Middle frontal gyrus (tissue), 1 donor: Measurements from ENCODE around the gene SERINC2.
"Not testable (repeated sequence)": the region's sequence is repeated elsewhere in the genome, so short reads cannot be mapped to it uniquely, and the experiment has no call there.

Source experiments
- DNase-seq: peaks from one replicate; pipeline ENCODE4 v3.0.0-alpha.2; 2015; ENCODE audit warnings: low spot score; ENCODE audit errors: extremely low spot score

Gene SERINC2

DNA sequence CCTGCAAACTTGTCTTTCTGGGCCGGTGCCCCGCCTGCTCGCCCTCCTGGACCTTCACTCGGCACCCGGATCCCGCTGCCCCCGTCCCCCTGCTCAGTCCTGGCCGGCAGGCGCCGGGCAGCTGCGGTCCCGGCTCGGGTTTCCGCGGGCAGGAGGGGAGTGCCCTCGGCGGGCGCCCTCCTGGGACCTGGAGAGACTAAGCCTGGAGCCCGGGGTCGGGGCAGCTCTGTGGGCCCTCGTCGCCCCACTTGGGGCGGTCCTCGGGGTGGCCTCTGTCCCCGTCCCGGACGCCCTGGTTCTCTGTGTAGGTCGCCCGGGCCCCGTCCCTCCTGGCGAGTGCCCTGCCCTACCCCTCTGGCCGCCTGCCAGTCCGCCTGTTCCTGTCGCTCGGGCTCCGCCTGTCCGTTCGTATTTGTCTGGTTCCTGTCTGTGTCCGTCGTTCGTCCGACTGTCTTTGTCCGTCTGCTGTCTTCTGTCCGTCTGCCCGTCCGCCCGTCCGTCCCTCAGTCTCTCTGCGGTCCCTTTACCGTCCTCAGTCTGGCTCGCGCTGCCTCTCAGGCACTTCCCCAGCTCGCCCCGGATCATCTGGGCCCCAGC lies 490 bp downstream of the SERINC2 start:
- DNase-seq = no peak

DNA sequence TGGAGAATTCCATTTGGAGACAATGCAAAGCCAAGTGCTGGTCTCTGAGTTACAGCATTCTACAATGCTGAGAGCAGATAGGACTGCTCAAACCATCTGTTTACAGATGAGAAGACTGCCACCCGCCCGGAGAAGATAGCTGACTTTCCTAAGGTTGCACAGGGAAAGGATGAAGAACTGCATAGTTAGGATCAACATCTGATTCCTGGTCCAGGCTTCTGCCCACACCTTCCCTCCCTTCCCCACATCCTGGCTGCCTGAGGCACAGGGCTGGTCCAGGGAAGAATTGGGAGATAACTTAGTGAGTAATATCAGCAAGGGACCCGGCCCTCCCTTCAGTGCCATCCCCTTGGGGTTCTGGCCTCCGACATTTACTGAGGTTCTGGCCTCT lies 2.0 kb downstream of the SERINC2 start:
- DNase-seq = no peak

DNA sequence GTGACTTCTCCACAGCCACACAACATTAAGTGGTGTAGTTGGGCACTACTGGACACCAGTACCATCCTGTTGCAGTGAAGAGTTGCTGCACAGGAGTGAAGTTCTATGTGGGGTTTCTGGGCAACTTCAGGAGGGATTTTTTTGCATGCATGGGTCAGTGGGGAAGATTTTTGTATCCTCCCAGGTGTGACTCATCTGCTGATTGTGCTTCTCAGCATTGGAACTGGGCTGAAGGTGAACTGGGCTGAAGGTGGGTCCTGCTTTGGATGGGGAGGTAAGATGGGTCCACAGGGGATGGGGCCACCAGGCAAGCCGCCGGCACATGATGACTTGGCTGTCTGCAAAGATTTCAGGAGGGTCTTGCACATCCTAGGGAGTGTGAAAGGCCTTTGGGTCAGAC lies 2.6 kb downstream of the SERINC2 start:
- DNase-seq = no peak

DNA sequence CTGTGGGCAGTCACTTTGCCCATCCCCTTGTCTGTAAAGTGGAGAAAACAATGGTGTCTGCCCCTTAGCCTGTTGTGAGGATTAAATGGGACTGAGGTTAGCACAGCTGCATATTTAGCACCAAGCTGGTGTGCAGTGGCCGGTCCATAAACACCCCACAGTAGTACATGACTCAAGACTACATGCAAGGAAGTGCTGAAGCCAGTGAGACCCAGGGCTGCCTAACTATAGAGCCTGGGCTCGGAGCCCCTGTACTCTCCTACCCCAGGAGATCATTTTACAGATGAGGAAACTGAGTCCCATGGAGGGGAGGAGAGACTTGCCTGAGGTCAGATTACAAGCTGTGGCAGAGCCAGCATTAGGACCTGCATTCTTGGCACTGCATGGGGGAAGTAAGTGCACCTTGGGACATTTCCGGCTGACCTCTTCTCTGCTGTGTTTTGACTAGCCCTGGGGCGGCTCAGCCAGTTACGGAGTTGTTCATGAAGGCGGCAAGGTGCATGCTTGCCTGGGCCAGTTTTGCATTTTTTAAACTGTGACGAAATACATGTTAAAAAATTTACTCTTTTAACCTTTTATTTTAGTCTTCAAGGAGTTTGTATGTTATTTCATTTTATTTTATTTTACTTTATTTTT lies 3.2 kb downstream of the SERINC2 start:
- no peak for DNase-seq

DNA sequence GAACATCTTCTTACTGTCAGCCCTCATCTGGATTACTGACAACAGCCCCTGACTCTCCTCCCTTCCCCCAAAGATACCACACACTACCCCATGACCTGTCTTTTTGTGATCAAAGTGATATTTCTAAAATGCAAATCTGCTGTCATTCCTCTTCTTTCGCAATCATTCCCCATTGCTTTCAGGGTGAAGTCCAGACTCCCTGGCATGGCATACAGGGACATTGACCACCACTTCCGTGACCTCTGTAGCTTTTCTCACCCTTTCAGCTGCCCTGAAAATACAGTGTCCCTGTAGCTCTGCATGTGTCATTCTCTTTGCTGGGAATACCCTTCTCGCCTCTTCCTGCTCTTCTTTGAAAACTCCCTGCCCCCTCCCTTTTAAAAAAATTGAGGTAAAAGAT lies 4.1 kb downstream of the SERINC2 start:
- DNase-seq = no peak

DNA sequence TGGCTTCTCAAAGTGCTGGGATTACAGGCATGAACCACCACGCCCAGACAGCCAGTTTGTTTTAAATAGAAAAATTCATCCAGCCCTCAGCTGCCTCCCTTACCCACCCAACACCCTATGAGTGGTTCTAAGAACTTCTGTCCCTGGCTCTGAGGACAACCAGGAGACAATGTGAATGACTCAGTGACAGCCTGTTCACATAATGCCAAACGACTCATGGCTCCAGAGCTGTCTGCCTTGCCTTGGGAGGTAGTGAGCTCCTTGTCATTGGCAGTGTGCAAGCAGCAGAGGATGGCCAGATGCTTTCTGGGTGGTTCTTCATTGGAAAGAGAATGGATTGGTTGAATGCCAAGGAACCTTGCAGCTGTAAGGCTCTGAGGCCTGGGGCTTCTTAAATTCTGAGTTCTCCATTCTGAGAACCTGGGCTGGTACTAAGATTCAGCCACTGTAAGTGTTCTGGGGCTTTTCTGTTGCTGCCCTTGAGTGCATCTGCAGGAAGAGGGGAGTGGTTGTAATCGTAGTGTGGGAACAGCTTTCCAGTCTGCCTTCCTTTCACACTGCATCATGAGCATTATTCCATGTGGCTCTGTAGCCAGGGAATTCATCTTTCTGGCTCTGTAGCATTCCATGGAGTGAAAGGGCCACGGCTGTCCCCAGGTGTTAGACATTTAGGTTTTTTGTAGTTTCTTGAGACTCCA lies 5.8 kb downstream of the SERINC2 start:
- no peak for DNase-seq

DNA sequence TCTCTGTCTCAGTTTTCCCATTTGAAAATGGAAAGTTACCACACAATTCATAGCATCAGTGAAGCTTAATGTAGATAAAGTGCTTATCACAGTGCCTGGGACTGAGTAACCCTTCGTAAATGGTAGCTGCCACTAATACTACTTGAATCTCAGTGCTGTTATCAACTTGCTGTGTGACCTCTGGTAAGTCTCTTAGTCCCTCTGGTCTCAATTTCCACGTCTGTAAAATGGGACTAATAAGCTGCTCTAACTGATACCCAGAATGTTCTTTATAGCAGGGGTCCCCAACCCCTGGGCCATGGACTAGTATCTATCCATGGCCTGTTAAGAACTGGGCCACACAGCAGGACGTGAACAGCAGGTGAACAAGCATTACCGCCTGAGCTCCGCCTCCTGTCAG lies 7.7 kb downstream of the SERINC2 start:
- no peak for DNase-seq

DNA sequence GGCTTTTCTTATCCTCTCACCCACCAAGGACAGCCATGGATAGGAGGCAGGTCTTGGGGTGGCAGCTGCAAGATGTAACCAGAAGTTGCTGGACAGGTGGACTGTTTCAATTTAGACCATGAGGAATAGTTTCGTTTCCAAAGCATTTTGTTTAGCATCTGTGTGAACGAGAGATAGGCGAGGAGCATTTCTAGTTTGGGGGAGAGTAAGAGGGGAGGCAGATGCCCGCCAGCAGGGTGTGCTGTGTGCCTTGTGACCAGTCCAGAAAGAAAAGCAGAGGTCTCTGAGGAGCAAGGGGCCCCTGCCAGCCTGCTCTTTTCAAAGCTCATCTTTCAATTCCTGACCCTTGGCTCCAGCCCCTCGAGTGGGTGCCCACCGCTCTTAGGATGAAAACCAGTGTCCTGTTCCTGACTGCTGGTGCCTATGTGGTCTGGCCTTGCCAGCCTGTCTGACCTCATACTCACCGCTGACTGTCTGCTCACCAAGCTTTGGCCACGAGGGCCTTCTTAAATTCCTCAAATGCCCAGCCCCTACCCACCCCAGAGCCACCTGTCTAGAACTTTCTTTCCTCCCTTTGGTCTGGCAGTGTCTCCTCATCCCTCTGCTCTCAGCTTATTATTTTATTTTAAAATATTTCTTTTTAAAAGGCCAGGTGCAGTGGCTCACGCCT lies 8.5 kb downstream of the SERINC2 start:
- no peak for DNase-seq

DNA sequence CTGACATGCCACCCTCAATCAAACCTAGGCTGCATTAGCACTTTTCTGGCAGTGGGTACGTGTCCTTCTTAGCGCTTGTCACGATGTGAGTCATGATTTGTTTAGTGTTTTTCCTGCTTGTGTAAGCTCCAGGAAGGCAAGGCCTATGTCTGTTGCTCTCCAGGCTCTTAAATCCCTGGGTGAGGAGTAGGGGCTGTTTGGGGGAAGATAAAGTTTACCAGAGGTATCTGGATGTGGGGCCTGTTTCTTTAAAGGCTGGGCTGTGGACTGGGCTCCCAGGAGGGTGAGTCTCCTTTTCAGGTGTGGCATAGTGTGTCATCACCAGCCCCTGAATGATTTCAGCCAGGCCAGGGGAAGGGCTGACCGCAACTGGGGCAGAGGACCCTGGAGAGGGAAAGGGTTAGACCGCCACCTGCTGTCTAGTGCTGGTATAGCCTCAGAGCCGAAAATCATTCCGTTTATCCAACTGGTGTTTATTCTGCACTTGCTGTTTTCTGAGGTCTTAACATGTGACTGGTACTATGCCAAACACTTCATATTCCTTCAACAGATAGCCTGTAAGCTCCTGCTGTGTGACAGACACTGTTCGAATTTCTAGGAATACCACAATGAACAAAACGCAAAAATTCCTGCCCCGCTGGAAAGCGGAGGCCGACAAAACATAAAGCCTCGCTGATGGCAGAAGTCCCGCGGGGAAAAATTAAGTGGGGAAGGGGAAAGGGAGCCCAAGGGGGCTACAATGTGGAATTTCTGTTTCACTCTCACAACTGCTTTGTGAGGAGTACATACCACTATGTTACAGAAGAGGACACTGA lies 9.7 kb downstream of the SERINC2 start:
- peak; percentile 56 for DNase-seq

DNA sequence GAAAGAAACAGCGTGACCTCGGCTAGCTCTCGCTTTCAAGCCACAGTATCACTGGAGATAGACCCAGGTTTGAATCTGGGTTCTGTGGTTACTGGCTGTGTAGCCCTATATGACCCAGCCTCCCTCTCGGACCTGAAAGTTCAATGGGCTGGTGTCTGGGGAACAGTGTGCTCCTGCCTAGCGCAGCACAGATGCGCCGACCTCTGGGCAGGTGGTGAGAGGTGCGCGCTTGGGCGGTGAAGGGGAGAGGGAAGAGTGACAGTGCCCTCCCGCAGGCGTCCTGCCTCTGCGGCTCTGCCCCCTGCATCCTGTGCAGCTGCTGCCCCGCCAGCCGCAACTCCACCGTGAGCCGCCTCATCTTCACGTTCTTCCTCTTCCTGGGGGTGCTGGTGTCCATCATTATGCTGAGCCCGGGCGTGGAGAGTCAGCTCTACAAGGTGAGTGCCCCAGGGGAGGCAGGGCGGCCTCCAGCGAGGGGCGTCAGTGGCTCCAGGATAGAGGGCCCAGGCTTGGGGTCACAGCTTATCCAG lies 10.5 kb downstream of the SERINC2 start:
- DNase-seq = no peak

DNA sequence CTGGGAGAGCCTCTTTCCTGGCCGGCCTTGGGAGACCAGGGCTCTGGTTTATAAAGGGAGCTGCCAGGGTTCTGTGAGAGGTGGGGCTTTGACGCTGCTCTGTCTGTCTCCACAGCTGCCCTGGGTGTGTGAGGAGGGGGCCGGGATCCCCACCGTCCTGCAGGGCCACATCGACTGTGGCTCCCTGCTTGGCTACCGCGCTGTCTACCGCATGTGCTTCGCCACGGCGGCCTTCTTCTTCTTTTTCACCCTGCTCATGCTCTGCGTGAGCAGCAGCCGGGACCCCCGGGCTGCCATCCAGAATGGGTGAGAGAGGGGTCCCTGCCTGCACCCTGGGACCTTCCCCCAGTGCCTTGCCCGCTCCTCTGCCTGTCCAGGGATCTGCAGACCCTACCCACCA lies 11.6 kb downstream of the SERINC2 start:
- DNase-seq = no peak

DNA sequence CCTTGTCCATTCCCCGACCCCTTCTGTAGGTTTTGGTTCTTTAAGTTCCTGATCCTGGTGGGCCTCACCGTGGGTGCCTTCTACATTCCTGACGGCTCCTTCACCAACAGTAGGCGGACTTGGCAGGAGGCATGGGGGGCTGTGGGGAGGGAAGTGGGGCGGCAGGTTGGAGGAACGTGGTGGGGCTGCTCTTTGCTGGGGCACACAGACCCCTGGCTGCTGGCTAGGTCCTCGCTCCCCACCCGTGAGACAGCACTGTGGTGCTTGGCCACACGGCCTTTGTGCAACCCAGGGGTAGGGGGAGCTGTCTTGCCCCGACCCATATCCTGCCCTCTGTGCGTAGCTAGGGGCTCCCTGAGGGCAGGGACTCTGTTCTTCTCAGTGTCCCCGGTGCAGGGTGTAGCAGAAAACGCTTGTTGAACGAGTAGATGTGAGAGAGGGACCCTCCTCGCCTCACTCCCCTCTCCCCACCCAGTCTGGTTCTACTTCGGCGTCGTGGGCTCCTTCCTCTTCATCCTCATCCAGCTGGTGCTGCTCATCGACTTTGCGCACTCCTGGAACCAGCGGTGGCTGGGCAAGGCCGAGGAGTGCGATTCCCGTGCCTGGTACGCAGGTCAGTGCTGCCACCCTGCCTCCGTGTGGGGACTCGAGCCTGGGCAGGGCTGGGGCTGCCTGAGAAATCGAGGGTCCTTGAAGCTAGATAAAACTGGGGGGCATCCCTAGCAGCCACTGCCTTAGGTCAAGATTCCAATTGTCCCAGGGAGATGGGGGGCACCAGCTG lies 12.5 kb downstream of the SERINC2 start:
- DNase-seq = no peak

DNA sequence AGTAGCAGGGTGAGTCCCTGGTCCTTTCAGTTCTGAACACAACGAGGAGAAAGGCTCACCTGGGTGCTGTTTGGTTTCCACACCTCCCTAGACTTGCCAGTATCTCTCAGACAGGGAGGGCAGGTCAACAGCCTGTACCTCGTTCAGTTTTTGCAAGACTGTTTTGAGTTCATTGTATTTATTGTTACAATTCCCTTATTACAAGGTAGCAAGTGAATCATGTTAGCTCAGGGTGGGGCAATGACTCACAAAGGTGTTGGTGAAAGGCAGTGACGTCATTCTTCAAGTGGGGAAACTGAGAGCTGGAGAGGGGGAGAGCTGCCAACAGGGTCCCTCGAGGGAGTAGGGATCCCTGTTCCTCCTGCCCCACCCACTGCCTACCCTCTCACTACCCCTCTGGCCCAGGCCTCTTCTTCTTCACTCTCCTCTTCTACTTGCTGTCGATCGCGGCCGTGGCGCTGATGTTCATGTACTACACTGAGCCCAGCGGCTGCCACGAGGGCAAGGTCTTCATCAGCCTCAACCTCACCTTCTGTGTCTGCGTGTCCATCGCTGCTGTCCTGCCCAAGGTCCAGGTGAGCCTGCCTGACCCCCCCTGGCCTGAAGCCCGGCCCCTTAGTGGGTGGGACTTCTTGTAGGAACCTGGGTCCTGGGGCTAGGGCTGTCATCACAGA lies 13.4 kb downstream of the SERINC2 start:
- no peak for DNase-seq

DNA sequence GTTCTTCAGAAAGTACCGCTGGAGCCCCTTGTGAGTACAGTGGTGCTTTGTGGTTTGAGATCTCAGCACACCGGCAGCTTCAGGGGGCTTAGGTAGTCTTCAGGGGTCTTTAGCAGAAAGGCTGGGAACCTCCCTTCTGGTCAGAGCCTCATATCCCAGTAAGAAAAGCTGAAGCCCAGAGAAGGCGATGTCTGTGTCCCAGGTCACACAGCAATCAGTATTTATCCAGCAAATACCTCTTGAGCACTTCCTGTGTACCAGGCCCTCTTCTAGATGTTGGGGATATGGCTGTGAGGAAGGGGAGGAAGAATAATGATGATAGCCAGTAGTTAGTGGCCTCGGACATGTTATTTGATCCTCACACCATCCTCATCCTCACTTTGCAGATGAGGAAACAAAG lies 14.3 kb downstream of the SERINC2 start:
- no peak for DNase-seq

DNA sequence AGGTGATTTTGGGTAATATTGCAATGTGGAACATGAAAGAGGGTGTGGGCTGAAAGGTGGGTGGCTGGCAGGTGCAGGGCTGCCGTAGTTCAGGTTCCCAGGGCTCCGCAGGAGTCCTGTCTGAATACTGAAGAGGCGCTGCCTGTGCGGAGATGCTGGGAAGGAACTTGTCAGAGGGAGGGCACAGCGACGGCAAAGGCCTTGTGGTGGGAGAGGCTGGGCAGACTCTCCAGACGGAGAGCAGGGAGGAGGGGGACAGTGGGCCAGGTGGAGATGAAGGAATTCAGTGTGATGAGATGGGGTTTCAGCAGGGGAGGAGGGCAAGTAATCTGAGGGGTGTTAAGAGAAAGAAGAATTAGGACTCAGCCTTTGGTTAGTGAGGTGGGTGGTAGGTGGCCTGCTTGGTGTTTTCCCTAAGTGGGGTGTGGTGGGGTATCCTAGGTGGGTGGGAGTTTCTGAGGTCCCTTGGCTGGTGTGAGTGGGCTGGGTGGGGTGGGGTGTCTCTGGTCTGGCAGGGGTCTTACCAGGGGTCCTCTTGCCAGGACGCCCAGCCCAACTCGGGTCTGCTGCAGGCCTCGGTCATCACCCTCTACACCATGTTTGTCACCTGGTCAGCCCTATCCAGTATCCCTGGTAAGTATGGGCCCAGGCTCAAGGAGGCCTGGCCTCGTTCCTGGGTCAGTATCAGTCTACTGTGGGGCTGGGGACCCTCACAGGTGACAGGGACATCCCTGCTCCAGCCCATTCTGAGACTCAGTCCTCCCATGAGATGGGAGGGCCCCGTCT lies 15.6 kb downstream of the SERINC2 start:
- no peak for DNase-seq

DNA sequence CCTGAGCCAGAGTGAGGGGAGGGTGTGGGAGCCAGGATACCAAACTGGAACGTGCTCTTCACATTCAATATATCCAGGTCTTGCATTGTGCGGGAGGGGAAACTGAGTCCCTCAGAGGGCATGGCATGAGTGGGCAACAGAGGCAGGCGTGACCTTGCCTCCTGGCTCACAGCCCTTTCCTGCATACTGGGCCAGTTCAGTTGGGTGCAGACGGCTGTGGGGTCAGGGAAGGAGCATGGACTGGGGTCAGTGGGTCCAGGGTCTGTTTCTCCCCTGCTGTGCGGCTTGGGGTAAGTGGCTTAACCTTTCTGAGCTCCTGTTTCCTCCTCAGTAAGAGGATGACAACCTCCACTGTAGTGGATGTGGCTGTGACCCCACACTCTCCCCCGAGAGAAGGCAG lies 16.6 kb downstream of the SERINC2 start:
- no peak for DNase-seq

DNA sequence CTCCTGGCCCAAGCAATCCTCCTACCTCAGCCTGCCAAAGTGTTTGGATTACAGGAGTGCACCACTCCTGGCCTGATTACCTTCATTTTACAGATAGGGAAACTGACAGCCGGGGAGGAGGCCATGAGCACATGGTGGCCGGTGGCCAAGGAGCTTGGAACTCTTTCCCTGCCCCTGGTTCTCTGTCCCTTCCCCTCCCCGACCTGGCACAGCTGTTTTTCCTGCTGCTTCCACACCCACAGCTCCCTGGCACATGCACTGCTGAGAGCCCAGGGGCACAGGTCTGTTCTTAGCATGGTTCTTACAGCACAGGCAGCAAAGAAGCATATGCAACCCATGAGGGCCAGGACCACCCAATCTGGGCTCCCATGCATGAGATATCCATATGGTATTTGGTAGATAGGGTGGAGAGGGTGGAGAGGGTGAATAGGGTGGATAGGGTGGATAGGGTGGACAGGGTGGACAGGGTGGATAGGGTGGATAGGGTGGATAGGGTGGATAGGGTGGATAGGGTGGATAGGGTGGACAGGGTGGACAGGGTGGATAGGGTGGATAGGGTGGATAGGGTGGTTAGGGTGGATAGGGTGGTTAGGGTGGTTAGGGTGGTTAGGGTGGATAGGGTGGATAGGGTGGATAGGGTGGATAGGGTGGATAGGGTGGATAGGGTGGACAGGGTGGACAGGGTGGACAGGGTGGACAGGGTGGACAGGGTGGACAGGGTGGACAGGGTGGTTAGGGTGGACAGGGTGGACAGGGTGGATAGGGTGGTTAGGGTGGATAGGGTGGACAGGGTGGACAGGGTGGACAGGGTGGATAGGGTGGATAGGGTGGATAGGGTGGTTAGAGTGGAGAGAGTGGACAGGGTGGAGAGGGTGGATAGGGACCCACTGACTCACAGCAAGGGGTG lies 18.6 kb downstream of the SERINC2 start:
- not testable (repeated sequence) for DNase-seq
